HG03175 (cell line): Measurements from ENCODE around the gene NRXN2.

Source experiments
- ATAC-seq: cut with Tn5 transposase; IDR thresholded peaks from one replicate; pipeline ENCODE4 v1.9.1; 2021; ENCODE audit warnings: mild to moderate bottlenecking, moderate library complexity; ENCODE audit not compliant: unreplicated experiment

Gene NRXN2

GRCh38 chr11:64759131-64759721 is 36.2 kb upstream of the NRXN2 start:
- no peak for ATAC-seq

DNA sequence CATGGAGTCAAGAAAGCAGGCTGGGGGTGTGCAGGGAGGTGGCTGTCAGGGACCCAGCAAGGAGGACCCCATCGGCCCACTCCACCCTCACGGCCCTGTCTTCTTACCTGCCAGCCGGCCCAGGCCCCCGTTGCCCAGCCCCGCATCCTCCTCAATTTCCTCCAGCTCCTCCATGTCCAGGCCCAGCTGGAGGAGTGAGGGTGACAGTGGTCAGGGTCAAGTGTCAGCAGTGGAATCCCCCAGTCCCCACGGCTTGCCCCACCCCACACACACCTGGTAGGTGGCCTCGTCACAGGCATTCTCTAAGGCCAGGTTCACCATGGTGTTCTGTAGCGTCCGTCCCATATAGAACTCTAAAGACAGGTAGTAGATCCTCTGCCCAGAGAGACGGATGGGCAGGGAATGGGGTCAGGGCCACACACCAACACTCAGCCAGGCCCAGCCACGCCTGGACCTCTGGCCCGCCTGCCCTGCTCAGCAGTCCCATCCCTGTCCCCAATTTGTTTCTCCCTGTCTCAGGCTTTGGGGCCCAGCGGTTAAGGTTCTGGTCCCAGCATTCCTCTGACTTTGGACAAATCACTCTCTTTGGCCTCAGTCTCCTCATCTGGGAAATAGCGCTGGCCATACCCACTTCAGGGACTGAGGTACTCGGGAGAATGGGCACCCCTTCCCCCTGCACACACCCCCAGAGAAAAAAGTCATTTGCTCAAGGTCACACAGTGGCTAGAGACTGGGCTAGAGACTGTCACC is 35.5 kb upstream of the NRXN2 start:
- ATAC-seq = no peak

- ATAC-seq = no peak
Observed at GRCh38 chr11:64757549-64758329, 34.7 kb upstream of the NRXN2 start.

DNA sequence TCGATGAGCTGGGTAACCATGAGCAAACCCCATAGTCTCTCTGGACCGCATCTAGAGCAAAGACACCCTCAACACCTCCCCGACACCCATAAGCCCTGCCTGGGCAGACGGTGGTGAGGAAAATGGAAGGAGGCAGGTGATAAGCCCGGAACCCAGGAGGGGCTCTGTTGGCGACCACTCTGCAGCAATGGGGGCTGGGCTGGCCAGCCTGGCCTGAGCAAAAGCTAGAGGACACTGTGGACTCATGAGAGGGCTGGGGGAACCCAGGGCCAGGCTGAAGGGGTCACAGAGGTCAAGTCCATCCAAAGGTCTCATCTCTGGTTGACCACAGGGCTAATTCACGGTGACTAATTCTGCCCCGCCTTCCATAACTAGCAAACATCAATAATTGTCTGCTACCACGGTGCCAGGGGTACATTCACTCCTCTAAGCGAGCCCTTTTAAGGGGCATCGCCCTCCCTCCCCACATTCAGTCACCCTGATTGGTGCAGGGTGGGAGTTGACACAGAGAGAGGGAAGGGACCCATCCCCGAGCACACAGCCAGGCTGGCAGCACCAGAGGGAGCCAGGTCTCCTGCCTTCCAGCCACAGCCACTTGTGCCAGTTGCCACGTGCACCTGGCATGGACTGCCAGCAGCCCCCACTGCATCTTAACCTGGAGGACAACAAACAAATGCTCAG is 32.8 kb upstream of the NRXN2 start:
- ATAC-seq = no peak

- no peak for ATAC-seq
Observed at GRCh38 chr11:64754919-64755662, 32.1 kb upstream of the NRXN2 start.

GRCh38 chr11:64754124-64754918 is 31.3 kb upstream of the NRXN2 start:
- no peak for ATAC-seq

DNA sequence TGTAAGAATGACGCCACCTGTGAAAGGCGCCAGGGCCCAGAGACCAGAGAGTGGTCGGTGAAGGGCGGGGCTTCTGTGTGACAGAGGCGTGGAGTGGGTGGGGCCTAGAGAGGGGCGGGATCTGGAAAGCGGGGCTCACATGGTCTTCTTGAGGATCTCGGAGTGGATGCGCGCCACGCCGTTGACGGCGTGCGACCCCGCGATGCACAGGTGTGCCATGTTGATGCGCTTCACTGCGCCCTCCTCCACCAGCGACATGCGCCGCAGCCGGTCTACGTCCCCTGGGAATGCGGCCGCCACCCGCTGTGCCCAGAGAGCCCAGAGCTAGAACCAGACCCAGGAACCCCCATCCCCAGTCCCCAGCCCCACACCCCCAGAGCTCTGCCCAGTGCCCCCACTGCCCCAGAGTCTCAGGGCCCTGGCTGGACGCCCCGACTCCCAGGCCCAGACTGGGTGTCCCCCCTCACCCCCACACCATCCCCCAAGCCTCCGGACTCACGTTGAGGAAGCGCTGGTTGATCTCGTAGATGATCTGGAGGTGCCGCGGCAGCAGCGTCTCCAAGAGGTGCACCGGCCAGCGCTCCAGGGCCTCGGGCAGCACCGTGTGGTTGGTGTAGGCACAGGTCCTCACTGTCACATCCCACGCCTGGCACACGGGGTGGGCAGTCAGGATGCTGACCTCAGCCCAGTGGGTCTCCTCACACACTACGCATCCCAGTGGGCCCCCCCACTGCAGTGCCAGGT is 30.6 kb upstream of the NRXN2 start:
- ATAC-seq = no peak

DNA sequence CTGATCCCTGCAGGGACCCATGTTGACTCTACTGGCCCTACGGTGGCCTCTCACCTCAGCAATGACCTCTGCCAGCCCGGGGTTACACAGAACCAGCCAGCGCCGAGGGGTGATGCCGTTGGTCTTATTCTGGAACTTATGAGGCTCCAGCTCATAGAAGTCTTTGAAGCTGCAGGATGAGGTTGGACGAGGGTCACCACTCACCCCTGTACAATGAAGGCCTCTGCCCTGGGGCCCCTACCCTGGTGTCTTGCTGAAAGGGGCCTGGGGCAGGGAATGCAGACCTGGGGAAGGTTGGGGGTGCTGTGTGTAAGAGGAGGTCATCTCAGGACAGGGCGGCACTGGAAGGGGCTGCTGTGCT is 30.0 kb upstream of the NRXN2 start:
- ATAC-seq = no peak

GRCh38 chr11:64752175-64752970 is 29.4 kb upstream of the NRXN2 start:
- no peak for ATAC-seq

- ATAC-seq = no peak
Observed at GRCh38 chr11:64751580-64751979, 28.6 kb upstream of the NRXN2 start.

GRCh38 chr11:64751136-64751535 is 28.1 kb upstream of the NRXN2 start:
- ATAC-seq = no peak

- ATAC-seq = no peak
Observed at GRCh38 chr11:64750361-64751054, 27.5 kb upstream of the NRXN2 start.

GRCh38 chr11:64747961-64748665 is 25.1 kb upstream of the NRXN2 start:
- no peak for ATAC-seq

- ATAC-seq = no peak
Observed at GRCh38 chr11:64746486-64746885, 23.5 kb upstream of the NRXN2 start.

GRCh38 chr11:64745521-64746328 is 22.7 kb upstream of the NRXN2 start:
- ATAC-seq = no peak

GRCh38 chr11:64745189-64745520 is 22.2 kb upstream of the NRXN2 start:
- ATAC-seq = no peak
